Mesenchymal stem cell (in vitro differentiated cells and primary cell): ENCODE results near the gene C2orf78.
A peak's percentile ranks its signal among the peaks of the same experiment; 100 is the strongest.

ENCODE experiments used
- DNase-seq: peaks from one replicate; pipeline ENCODE4 v3.0.0-alpha.2; 2013
- H2AFZ ChIP-seq: one replicate; pipeline ENCODE4 v1.6.1; 2013; ENCODE audit warnings: low read depth, mild to moderate bottlenecking, control low read depth, inconsistent platforms, low read length, moderate library complexity
- H2AK5ac ChIP-seq: 2 replicates; pipeline ENCODE4 v1.6.1; 2013; ENCODE audit warnings: low read length, moderate library complexity, mild to moderate bottlenecking, inconsistent platforms; ENCODE audit not compliant: severe bottlenecking
- H2BK120ac ChIP-seq: one replicate; pipeline ENCODE4 v1.6.1; 2013; ENCODE audit warnings: low read depth, mild to moderate bottlenecking, inconsistent platforms, low read length, moderate library complexity
- H2BK12ac ChIP-seq, 2 experiments: one replicate each; pipeline ENCODE4 v1.6.1; 2013; ENCODE audit warnings: inconsistent platforms in 2 of 2, low read length in 2 of 2, mild to moderate bottlenecking in 2 of 2, moderate library complexity in 2 of 2, control low read depth in 1 of 2
- H2BK15ac ChIP-seq: one replicate; pipeline ENCODE4 v1.6.1; 2013; ENCODE audit warnings: mild to moderate bottlenecking, low read depth, inconsistent platforms; ENCODE audit not compliant: poor library complexity, severe bottlenecking
- H2BK5ac ChIP-seq: 2 replicates; pipeline ENCODE4 v1.6.1; 2013; ENCODE audit warnings: low read depth, mild to moderate bottlenecking, low read length, control low read depth, inconsistent platforms; ENCODE audit not compliant: poor library complexity, severe bottlenecking
- H3K14ac ChIP-seq, 2 experiments: one replicate each; pipeline ENCODE4 v1.6.1; 2013; ENCODE audit warnings: inconsistent platforms in 2 of 2, low read length in 2 of 2, control low read depth in 1 of 2, mild to moderate bottlenecking in 1 of 2, moderate library complexity in 1 of 2
- H3K18ac ChIP-seq, 2 experiments: one replicate each; pipeline ENCODE4 v1.6.1; 2013; ENCODE audit warnings: inconsistent platforms in 2 of 2, low read length in 2 of 2, control low read depth in 1 of 2, low read depth in 1 of 2, mild to moderate bottlenecking in 1 of 2
- H3K23ac ChIP-seq, 2 experiments: one replicate each; pipeline ENCODE4 v1.6.1; 2013; ENCODE audit warnings: inconsistent platforms in 2 of 2, low read length in 2 of 2, mild to moderate bottlenecking in 2 of 2, moderate library complexity in 2 of 2, control low read depth in 1 of 2
- H3K27ac ChIP-seq: 2 replicates; pipeline ENCODE4 v1.5.1; 2013; ENCODE audit warnings: mild to moderate bottlenecking, moderate library complexity, low read length, control low read depth, inconsistent platforms; ENCODE audit not compliant: poor library complexity, severe bottlenecking
- H3K27me3 ChIP-seq, 2 experiments: 2 replicates each; pipeline versions ENCODE4 v1.6.1 to v1.7.0; 2013; ENCODE audit warnings: low read length in 2 of 2, mild to moderate bottlenecking in 2 of 2, moderate library complexity in 2 of 2, control low read depth in 1 of 2, inconsistent platforms in 1 of 2; ENCODE audit not compliant: control insufficient read depth in 1 of 2, insufficient read depth in 1 of 2
- H3K36me3 ChIP-seq, 2 experiments: 2 replicates each; pipeline versions ENCODE4 v1.6.1 to v1.7.0; 2013; ENCODE audit warnings: low read length in 2 of 2, control low read depth in 1 of 2, inconsistent platforms in 1 of 2, low read depth in 1 of 2, mild to moderate bottlenecking in 1 of 2; ENCODE audit not compliant: insufficient read depth in 2 of 2, control insufficient read depth in 1 of 2
- H3K4ac ChIP-seq, 2 experiments: one replicate each; pipeline ENCODE4 v1.6.1; 2013; ENCODE audit warnings: inconsistent platforms in 2 of 2, low read length in 2 of 2, mild to moderate bottlenecking in 2 of 2, moderate library complexity in 2 of 2, control low read depth in 1 of 2, low read depth in 1 of 2
- H3K4me1 ChIP-seq: 2 replicates; pipeline ENCODE4 v1.6.1; 2013; ENCODE audit warnings: low read depth, low read length, control low read depth; ENCODE audit not compliant: control insufficient read depth, insufficient read depth
- H3K4me2 ChIP-seq: 2 replicates; pipeline ENCODE4 v1.6.1; 2013; ENCODE audit warnings: low read length, mild to moderate bottlenecking, inconsistent platforms; ENCODE audit not compliant: poor library complexity, severe bottlenecking
- H3K4me3 ChIP-seq, 2 experiments: 2 replicates each; pipeline versions ENCODE4 v1.5.1 to v1.7.0; 2013; ENCODE audit warnings: low read length in 2 of 2, mild to moderate bottlenecking in 2 of 2, control low read depth in 1 of 2, low read depth in 1 of 2; ENCODE audit not compliant: insufficient read depth in 1 of 2
- H3K79me1 ChIP-seq: replicated peaks from 2 replicates; pipeline ENCODE4 v1.6.1; 2013; ENCODE audit warnings: mild to moderate bottlenecking, control low read depth, low read length, inconsistent platforms; ENCODE audit not compliant: poor library complexity, severe bottlenecking
- H3K9ac ChIP-seq: 2 replicates; pipeline ENCODE4 v1.7.0; 2013; ENCODE audit warnings: mild to moderate bottlenecking, low read length, moderate library complexity
- H3K9me3 ChIP-seq: 2 replicates; pipeline ENCODE4 v1.7.0; 2013; ENCODE audit warnings: mild to moderate bottlenecking, low read length; ENCODE audit not compliant: control insufficient read depth
- H4K8ac ChIP-seq: one replicate; pipeline ENCODE4 v1.6.1; 2013; ENCODE audit warnings: inconsistent platforms, mild to moderate bottlenecking, low read length, moderate library complexity
- H4K91ac ChIP-seq: one replicate; pipeline ENCODE4 v1.6.1; 2013; ENCODE audit warnings: mild to moderate bottlenecking, low read length, inconsistent platforms
- WGBS: methylation state at CpG from one replicate; pipeline ENCODE4 v1.1.7; 2013; ENCODE audit warnings: mixed read lengths; 5-methylcytosine and 5-hydroxymethylcytosine counted together

C2orf78 gene

GRCh38 chr2:73841912-73842738 lies 58.1 kb downstream of the C2orf78 start:
- H3K4me1 ChIP-seq = peaks cover 4% of the 10 kb centered on the region
- H2BK5ac ChIP-seq = no peak overlapping the region
- H3K9me3 ChIP-seq = no peaks in the 10 kb centered on the region
- H2AK5ac ChIP-seq = no peak overlapping the region
- H2BK12ac ChIP-seq = no peak overlapping the region
- no peak overlapping the region for H3K9ac ChIP-seq
- H3K23ac ChIP-seq = no peak overlapping the region
- DNase-seq = no peak
- no peak overlapping the region for H2BK15ac ChIP-seq
- H3K27ac ChIP-seq = no peak overlapping the region
- no peak overlapping the region for H2AFZ ChIP-seq
- H3K14ac ChIP-seq = no peak overlapping the region
- no peak overlapping the region for H3K4me2 ChIP-seq
- H4K91ac ChIP-seq = no peak overlapping the region
- peaks cover 20% of the 10 kb centered on the region for H3K79me1 ChIP-seq
- no peak overlapping the region for H3K18ac ChIP-seq
- 90% methylated on average over 5 of the region's 5 CpGs for WGBS
- H2BK120ac ChIP-seq = no peak overlapping the region
- no peak overlapping the region for H3K4ac ChIP-seq
- H3K4me3 ChIP-seq = no peak overlapping the region
- H4K8ac ChIP-seq = no peak overlapping the region
- H3K27me3 ChIP-seq = peaks cover 0 to 5% of the 10 kb centered on the region in 2 experiments
- H3K36me3 ChIP-seq = peaks cover 10 to 41% of the 10 kb centered on the region in 2 experiments

DNA sequence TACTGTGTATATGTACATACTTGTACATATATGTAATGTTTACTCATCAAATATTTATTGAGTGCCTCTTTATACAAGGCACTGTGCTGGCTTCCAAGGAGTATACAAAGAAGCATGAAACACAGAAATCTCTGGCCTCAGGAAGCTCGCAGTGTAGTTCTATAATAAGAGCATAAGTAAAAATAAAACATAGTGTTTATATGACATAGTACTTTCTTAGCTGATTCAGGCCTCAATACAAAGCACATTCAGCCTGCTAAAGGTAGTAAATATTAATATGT lies 58.7 kb downstream of the C2orf78 start:
- H2BK15ac ChIP-seq = no peak overlapping the region
- no peak overlapping the region for H2BK5ac ChIP-seq
- no peak overlapping the region for H3K4ac ChIP-seq
- H3K4me3 ChIP-seq = no peak overlapping the region
- no peak overlapping the region for H4K8ac ChIP-seq
- H2AFZ ChIP-seq = no peak overlapping the region
- peaks cover 19% of the 10 kb centered on the region for H3K79me1 ChIP-seq
- no peak overlapping the region for H3K23ac ChIP-seq
- H2AK5ac ChIP-seq = no peak overlapping the region
- no CpG with 5 or more reads among the region's 1 CpG for WGBS
- H2BK120ac ChIP-seq = no peak overlapping the region
- peaks cover 15 to 46% of the 10 kb centered on the region in 2 experiments for H3K36me3 ChIP-seq
- peaks cover 0 to 5% of the 10 kb centered on the region in 2 experiments for H3K27me3 ChIP-seq
- no peak overlapping the region for H4K91ac ChIP-seq
- H2BK12ac ChIP-seq = no peak overlapping the region
- H3K4me1 ChIP-seq = peaks cover 4% of the 10 kb centered on the region
- no peak overlapping the region for H3K4me2 ChIP-seq
- H3K18ac ChIP-seq = no peak overlapping the region
- H3K14ac ChIP-seq = no peak overlapping the region
- no peak for DNase-seq
- no peaks in the 10 kb centered on the region for H3K9me3 ChIP-seq
- no peak overlapping the region for H3K9ac ChIP-seq
- no peak overlapping the region for H3K27ac ChIP-seq

- Histone ChIP-seq H3K4ac (no peak overlapping the region), H2AK5ac (no peak overlapping the region), H4K8ac (no peak overlapping the region), H3K23ac (no peak overlapping the region), H2AFZ (no peak overlapping the region), H2BK5ac (no peak overlapping the region), H3K27ac (no peak overlapping the region), H3K18ac (no peak overlapping the region), H3K14ac (no peak overlapping the region), H2BK15ac (no peak overlapping the region), H3K4me2 (no peak overlapping the region), H3K27me3 (peaks cover 0 to 5% of the 10 kb centered on the region in 2 experiments), H3K4me3 (no peak overlapping the region), H3K9ac (no peak overlapping the region), H3K36me3 (peaks cover 16 to 60% of the 10 kb centered on the region in 2 experiments), H3K4me1 (peaks cover 4% of the 10 kb centered on the region), H3K9me3 (no peaks in the 10 kb centered on the region), H4K91ac (no peak overlapping the region), H2BK12ac (no peak overlapping the region), H3K79me1 (peaks cover 15% of the 10 kb centered on the region), H2BK120ac (no peak overlapping the region)
- DNase-seq = no peak
- 85% methylated on average over 2 of the region's 2 CpGs for WGBS
Measured at GRCh38 chr2:73844087-73844486, 60.1 kb downstream of the C2orf78 start.

DNA sequence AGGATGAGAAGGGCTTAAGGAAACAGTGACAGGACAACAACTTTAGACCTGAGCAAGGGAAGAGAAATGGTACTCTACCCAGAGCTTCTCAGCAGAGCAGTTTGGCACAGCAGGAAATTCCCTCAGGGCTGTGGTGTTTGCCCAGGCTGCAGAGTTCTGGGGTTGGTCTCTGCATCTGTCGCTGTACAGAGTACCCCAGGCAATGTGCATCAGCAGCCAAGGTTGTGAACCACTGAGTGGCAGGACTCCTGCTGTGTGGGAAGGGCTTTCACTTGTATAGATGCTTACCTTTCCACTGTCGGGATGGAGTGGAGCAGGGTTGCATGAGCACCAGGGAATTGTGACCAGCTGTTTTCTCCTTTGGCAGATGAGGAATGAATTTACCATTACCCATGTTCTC lies 66.0 kb downstream of the C2orf78 start:
- 92% methylated on average over 2 of the region's 2 CpGs for WGBS

More for the DNA sequence above, 66.0 kb downstream of the C2orf78 start:
- peaks cover 5% of the 10 kb centered on the region for H3K79me1 ChIP-seq
- H2BK5ac ChIP-seq = no peak overlapping the region
- no peak overlapping the region for H4K8ac ChIP-seq
- no peak overlapping the region for H2AFZ ChIP-seq
- H2BK120ac ChIP-seq = no peak overlapping the region
- H3K14ac ChIP-seq = no peak overlapping the region
- H3K9me3 ChIP-seq = no peaks in the 10 kb centered on the region
- no peak overlapping the region for H3K23ac ChIP-seq
- no peak overlapping the region for H3K9ac ChIP-seq
- H3K4ac ChIP-seq = no peak overlapping the region
- no peak overlapping the region for H2BK12ac ChIP-seq
- H3K4me1 ChIP-seq = peaks cover 3% of the 10 kb centered on the region
- no peak overlapping the region for H3K4me3 ChIP-seq
- H3K18ac ChIP-seq = no peak overlapping the region
- peaks cover 37 to 79% of the 10 kb centered on the region in 2 experiments for H3K36me3 ChIP-seq
- H3K4me2 ChIP-seq = no peak overlapping the region
- DNase-seq = no peak
- H3K27me3 ChIP-seq = no peaks in the 10 kb centered on the region
- H4K91ac ChIP-seq = no peak overlapping the region
- H2AK5ac ChIP-seq = no peak overlapping the region
- H2BK15ac ChIP-seq = no peak overlapping the region
- H3K27ac ChIP-seq = peak overlapping the region; percentile 6
